Upper lobe of left lung (tissue), 4 donors: Measurements from ENCODE around the gene COX10.

Experiments used
- EP300 ChIP-seq, 4 donors: sonication (generic); formaldehyde crosslinking; IDR thresholded peaks; one replicate each; pipeline ENCODE4 v1.5.1; 2017; ENCODE audit warnings: antibody characterized with exemption in 4 of 4, control low read depth in 2 of 4
- POLR2A ChIP-seq, 4 donors: fragments of 450-650 bp; IDR thresholded peaks; one replicate each; pipeline ENCODE4 v1.5.1; 2016 to 2017; ENCODE audit warnings: antibody characterized with exemption in 4 of 4, mild to moderate bottlenecking in 2 of 4
- TF ChIP-seq, protein P1 (sequence below), 6 experiments: fragments of 450-650 bp in 4 of 6; fragments of 200-600 bp in 2 of 6; sonication (generic) in 2 of 6; IDR thresholded peaks; one replicate each; pipeline ENCODE4 v1.5.1; 2016 to 2019; ENCODE audit warnings: antibody characterized with exemption in 6 of 6

DNA sequence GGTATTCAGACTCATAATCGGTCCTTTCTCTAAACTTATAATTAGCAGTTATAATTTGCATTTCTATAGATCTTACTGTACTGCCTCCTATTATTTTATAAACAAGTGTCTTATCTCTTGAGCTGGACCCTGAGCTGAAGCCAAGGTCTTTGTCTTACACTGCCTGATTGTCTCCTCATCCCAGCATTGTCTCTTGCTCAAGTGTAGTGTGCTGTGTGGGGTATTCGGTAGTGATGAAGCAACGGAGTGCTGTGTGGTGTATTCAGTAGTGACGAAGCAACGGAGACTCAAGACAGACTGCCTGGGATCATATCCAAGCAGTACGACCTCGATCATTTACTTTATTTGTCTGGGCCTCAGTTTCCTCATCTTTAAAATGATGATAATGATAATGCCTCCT, 69.3 kb downstream of the COX10 start:
- TF ChIP-seq, protein P1, sequence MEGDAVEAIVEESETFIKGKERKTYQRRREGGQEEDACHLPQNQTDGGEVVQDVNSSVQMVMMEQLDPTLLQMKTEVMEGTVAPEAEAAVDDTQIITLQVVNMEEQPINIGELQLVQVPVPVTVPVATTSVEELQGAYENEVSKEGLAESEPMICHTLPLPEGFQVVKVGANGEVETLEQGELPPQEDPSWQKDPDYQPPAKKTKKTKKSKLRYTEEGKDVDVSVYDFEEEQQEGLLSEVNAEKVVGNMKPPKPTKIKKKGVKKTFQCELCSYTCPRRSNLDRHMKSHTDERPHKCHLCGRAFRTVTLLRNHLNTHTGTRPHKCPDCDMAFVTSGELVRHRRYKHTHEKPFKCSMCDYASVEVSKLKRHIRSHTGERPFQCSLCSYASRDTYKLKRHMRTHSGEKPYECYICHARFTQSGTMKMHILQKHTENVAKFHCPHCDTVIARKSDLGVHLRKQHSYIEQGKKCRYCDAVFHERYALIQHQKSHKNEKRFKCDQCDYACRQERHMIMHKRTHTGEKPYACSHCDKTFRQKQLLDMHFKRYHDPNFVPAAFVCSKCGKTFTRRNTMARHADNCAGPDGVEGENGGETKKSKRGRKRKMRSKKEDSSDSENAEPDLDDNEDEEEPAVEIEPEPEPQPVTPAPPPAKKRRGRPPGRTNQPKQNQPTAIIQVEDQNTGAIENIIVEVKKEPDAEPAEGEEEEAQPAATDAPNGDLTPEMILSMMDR (IDR thresholded peaks at IDR 0.05), result no peak
- TF ChIP-seq POLR2A (IDR thresholded peaks at IDR 0.05) (no peak), EP300 (IDR thresholded peaks at IDR 0.05) (no peak)
